HFF-Myc (cell line): Measurements from ENCODE around the gene ZNF492.

Experiments used
- DNase-seq: peaks from one replicate; pipeline ENCODE4 v3.0.0-alpha.2; 2011; ENCODE audit warnings: low read depth; ENCODE audit errors: extremely low read depth
- H3K4me3 ChIP-seq: replicated peaks from 2 replicates; pipeline ENCODE4 v1.5.1; 2011; ENCODE audit warnings: low read depth, mild to moderate bottlenecking, control low read depth, low read length
- TF ChIP-seq, protein P1 (sequence below): IDR thresholded peaks from 2 replicates; pipeline ENCODE4 v1.5.1; 2012; ENCODE audit warnings: mild to moderate bottlenecking, low read depth, low read length, control low read depth; ENCODE audit errors: missing control alignments

The ZNF492 gene

DNA sequence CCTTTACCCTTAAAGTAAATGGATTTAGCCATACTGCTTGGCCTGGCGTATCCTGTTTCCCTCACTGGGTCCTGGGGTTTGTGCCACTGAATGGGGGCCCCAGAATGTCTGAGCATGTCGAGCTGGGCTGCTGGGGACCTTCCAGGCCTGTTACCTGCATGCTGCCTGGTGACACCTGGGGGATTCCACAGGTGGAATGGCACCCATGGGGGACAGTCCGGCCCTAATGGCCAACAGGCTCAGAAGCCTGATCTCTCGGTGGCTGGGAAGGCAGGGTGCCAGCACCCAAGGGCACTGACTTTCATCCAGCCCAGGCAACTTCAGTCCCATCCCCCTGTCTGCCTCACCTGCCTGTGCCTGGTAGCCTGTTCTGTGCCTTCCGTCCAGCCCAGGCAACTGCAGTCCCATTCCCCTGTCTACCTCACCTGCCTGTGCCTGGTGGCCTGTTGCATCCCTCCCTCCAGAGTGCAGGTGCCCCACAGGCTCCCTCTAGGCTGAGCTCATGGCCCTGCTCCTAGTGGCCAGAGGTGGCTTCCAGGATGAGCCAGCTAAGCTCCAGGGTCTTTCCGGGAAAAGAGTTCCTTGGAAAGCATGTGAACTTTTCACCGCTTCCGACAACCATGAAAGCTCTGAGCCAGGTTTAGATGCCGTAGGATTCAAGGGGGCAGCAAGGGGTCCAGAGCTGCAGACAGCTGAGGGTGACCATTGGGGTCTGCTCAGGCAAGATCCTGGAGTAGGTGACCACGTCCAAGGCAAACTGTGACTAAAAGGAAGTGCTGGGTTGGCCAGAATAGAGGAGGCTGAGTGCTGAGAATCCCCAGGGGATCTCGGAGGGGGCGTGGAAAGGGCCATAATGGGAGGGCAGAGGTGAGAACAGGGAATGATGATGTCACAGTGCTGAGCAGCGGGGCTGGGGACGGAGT is 30.3 kb upstream of the ZNF492 start:
- TF ChIP-seq, protein P1, sequence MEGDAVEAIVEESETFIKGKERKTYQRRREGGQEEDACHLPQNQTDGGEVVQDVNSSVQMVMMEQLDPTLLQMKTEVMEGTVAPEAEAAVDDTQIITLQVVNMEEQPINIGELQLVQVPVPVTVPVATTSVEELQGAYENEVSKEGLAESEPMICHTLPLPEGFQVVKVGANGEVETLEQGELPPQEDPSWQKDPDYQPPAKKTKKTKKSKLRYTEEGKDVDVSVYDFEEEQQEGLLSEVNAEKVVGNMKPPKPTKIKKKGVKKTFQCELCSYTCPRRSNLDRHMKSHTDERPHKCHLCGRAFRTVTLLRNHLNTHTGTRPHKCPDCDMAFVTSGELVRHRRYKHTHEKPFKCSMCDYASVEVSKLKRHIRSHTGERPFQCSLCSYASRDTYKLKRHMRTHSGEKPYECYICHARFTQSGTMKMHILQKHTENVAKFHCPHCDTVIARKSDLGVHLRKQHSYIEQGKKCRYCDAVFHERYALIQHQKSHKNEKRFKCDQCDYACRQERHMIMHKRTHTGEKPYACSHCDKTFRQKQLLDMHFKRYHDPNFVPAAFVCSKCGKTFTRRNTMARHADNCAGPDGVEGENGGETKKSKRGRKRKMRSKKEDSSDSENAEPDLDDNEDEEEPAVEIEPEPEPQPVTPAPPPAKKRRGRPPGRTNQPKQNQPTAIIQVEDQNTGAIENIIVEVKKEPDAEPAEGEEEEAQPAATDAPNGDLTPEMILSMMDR = no peak
- DNase-seq = no peak
- H3K4me3 ChIP-seq = no peak overlapping the region

DNA sequence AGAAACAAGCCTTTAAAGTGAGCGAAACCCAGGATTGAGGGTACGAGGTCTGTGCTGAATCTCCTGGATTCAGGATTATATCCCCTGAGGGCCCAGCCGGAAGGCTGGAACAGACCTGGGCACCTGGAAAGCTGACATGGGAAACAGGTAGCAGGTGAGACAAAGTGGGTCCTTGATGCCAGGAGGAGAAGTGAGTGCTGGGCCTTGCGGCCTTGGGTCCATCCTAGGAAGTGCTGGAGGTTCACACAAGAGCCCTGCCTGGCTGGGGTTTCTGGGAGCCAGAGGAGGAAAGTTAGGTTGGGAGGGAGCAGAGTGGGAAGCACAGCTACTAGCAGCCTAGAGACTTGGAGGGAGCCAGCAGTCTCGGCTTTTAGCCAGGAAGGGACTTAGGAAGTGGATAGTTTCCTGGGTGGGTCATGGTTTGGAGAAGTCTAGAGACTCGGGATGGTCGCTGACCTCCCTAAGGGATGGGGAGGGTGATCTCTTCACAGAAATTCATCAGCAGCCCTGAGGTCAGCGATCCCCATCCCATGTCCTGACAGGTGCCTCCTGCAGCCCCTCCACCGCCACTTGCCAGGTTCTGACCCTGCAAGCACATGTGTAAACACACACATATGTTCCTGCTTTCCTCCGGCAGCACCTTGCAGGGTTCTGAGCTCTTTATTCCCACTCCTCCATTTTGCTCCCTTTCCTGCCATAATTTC is 29.4 kb upstream of the ZNF492 start:
- DNase-seq = no peak
- no peak overlapping the region for H3K4me3 ChIP-seq
- TF ChIP-seq, protein P1 = no peak

DNA sequence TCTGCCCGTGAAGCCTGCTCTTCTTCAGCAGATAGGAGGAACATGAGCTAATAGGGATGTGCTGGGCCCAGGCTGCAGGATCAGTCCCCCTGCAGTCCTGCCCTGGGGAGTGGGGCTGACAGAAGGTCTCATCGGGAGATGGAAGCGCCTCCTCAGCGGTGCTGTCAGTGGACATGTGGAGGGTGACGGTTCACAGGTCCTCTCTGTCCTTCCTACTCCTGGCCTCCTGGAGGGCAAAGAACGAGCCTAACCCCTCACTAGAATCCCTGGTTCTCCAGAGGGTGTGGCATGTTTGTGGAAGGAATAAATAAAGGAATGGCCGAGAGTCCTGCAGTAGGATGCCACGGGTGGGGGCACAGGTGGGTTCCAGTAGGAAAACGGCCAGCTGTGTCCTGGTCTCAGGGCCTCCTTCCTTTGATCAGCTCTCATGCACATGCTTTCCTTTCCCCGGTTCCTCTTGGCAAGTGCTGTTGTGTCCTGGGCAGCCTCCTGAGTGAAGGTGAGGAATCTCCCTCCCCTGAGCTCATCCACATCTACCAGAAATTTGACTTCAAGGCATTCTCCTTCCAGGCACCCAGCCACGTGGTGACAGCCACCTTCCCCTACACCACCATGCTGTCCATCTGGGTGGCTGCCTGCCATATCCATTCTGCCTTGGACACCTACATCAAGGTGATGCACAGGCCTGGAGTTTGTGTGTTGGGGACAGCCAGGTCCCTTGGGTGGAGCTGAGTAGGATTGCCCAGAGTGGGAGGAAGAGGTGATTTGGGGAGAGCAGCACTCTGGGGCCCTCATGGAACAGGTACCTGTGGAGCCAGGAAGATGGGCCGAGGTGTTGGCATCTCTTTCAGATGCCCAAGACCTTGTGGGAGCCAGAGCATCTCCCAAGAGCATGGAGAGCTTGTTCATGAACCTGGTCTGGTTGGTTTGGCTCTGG is 28.6 kb upstream of the ZNF492 start:
- H3K4me3 ChIP-seq = no peak overlapping the region
- TF ChIP-seq, protein P1 = no peak
- no peak for DNase-seq

DNA sequence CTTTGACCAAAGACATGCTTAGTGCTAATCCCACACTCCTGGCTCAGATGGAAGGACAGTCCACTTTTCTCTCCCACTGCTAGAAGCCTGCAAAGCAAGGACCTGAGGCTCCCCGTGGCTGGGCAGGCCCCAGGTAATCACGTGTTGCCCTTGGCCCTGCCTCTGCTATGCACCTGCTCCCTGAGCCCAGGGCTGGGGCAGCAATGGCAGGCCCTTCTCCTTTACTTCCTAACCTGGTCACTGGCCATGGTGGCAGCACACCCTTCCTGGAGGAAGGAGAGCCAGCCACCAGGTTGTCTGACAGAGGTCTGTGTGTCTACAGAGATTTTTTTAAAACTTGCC is 27.9 kb upstream of the ZNF492 start:
- H3K4me3 ChIP-seq = no peak overlapping the region
- TF ChIP-seq, protein P1 = no peak
- no peak for DNase-seq

- H3K4me3 ChIP-seq = no peak overlapping the region
- DNase-seq = no peak
- TF ChIP-seq, protein P1 = no peak
These were observed 27.0 kb upstream of the ZNF492 start for GRCh38 chr19:22606954-22607652.

DNA sequence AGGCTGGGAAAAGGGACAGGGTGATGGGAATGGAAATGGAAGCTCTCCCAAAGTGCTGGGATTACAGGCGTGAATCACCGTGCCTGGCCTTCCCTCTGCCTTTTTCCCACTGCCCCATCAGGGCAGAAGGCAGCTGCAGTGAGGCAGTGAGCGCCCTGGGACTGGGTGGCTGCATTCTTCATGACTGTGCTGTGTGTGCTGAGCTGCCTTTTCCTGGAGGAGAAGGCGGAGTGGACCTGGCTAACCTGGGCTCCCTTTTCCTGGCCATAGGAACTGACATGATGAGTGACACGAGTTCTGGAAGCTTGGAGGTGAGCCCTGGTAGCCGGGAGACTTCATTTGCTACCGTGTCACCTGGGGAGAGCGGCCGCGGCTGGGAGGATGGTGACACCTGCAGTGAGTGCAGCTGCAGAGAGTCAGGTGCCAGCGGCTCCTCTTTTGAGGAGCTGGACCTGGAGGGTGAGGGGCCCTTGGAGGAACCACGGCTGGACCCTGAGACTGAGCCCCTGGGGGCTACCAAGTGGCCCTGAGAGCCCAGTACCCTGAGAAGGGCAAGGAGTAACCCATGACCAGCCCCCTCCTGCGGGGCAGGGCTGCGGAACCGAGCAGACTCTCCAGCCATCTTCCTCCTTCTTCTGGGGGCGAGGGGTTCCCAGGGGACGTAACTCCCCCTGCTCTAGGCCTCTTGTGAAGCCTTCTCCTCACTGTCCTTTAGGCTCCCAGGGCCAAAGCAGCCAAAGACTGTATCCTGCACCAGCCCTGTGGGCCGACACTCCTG is 26.3 kb upstream of the ZNF492 start:
- TF ChIP-seq, protein P1 = no peak
- no peak for DNase-seq
- no peak overlapping the region for H3K4me3 ChIP-seq
